CD4-positive, alpha-beta T cell treated with Interleukin-1 beta for 1 hour (primary cell): ENCODE results near the gene CHI3L1.

Experiments used
- DNase-seq, 2 donors: peaks; one replicate each; pipeline ENCODE4 v3.0.0-alpha.2; 2020 to 2022

Gene CHI3L1

DNA sequence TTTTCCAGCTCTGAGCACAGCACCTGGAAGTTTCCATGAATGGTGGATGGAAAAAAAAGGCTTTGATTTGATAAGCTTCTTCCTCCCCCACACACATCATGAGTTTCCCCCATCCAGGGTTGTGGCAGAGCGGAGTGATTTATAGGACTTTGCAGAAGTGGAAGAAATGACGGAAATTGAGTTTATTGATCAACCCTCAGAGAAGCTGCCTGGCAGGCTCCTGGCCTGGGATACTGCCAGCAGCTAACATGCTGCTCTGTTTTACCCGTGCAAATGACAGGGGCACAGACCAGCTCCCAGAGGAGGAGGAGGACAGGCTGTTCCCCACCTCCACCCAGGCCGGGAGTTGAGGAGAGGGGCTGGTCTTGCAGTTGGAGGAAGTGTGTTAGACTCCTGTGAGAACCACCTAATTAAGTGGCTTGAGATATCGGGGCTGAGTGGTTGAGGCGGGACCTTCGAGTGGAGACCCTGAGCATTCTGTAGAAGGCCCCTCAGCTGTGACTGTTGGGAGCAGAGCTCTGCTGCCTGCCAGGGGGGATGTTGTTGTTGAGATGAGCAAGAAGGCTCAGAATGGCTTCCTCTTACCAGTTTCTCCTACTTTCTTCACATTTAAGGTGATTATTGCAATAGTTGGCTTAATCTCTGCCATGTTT lies 37.2 kb downstream of the CHI3L1 start:
- no peak for DNase-seq

DNA sequence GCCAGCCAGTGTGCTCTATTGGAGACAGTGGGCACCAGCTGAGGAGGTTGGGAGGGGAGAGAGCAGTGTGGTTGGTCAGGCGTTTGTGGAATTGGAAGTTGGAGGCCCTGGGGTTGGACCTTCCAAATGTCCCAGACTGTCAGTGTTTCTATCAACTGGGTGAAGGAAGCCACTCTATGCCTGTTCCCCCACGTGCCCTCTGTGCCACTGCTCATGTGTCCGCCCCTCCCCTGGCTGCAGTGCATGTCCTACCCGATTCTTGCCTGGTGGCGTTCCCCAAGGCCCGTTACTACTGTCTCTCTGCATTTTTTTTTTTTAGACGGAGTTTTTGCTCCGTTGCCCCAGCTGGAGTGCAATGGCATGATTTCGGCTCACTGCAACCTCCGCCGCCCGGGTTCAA lies 37.9 kb downstream of the CHI3L1 start:
- no peak for DNase-seq

DNA sequence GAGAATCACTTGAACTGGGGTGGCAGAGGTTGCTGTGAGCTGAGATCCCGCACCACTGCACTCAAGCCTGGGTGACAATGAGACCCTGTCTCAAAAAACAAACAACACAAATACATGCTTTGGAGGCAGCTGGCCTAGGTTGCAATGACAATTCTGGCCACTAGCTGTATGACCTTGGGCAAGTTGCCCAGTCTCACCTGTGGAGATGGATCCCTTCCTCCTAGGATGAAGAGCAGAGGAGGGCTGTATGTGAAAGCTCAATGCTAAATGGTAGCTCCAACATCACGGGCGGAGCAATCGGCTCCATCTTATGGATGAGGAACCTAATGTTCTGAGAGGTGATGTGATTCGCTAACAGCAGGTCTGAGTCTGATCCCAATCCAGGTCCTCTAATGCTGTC lies 38.4 kb downstream of the CHI3L1 start:
- DNase-seq = no peak

DNA sequence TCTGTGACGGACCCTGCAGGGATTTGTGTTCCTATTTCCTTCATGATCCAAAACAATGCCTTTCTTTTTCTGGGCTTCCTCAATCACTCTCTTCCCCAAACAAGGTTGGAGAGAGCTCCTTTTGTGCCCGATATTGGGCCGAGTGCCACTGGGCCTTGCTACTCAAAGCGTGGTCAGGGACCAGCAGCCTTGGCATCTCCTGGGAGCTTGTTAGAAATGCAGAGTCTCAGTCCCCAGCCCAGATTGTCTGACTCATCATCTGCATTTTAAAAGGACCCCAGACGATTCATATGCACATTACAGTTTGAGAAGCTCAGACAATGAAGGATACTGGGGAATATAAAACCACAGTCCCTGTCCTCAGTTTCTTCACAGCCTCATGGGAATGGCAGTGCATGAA lies 39.1 kb downstream of the CHI3L1 start:
- no peak for DNase-seq

GRCh38 chr1:203146537-203146936 lies 40.0 kb downstream of the CHI3L1 start:
- DNase-seq = no peak

DNA sequence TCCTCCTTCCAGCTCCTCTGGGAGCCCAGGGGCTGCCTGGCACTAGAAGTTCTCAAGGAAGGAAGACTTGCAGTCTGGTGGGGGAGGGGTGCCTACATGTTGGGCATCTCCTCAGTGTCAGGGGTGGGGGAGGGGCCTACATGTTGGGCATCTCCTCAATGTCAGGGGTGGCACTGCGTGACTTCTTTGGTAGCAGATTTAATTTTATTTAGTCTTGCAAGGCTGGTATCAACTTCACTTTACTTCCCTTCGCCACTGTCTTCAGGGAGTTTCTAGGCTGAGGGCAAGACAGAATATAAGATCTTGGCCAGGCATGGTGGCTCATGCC lies 40.5 kb downstream of the CHI3L1 start:
- DNase-seq = no peak

GRCh38 chr1:203145321-203146041 lies 41.0 kb downstream of the CHI3L1 start:
- no peak for DNase-seq

- DNase-seq = no peak
Measured at GRCh38 chr1:203144661-203145060, 41.8 kb downstream of the CHI3L1 start.

DNA sequence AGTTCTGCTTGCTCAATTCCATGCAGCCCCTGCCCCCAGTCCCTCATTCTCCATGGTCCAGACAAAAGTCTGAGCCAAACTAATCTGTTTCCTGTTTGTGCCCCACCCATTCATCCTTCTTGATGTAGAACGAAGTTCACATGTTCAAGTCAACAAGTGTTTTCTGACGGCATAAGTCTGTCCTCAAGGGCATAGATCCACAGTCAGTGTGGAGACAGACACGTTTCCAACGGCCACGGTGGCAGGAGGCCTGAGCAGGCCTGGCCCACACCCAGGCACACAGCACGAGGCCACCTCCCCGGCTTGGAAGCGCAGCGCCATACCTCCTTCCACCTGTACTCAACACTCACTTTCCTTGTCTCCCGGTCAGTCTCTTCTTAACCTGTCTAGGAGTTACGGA lies 42.9 kb downstream of the CHI3L1 start:
- no peak for DNase-seq

DNA sequence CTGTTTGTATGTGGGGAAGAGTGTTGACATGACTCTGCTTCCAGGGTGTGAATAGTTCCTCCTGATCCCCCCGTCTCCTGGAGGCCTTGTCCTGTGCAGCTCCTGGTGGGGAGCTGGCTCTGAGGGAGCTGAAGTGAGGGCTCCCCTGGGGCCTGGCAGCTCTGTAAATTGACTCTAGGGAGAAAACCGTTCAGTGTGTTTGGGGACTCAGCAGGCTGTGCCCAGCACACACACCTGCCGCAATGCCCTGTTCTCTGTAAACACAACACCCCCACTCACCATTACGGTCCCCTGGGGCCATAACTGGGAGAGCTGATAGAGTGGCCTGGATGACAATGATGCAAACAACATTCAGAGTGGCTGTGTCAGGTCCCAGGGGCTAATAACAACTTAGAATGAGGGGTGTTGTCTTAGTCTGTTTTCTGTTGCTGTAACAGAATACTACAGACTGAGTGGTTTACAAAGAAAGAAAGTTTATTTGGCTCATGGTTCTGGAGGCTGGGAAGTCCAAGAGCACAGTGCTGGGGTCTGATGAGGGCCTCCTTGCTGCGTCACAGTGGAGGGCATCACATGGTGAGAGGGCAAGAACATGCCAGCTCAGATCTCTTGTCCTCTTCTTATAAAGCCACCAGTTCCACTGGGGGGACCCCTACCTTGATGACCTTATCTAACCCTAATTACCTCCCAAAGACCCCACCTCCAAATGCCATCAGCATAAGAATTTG lies 43.7 kb downstream of the CHI3L1 start:
- DNase-seq = no peak

DNA sequence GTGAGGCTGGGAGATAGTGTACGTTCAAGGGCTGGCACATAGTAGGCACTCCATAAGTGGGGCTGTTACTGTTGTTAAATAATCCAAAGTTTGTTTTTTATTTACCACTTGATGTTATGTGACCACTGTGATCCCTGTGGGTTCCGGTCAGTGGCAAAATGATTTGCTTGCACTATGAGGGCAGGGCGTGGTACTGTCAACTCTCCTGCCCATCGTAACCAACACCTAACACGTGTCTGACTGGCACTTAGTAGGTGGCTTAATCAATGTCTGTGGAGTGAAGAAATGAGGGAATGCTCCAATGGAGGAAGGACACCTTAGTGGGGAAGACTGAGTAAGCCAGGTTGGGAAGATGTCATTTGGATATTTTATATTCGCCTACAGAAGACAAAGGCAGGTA lies 44.4 kb downstream of the CHI3L1 start:
- no peak for DNase-seq

DNA sequence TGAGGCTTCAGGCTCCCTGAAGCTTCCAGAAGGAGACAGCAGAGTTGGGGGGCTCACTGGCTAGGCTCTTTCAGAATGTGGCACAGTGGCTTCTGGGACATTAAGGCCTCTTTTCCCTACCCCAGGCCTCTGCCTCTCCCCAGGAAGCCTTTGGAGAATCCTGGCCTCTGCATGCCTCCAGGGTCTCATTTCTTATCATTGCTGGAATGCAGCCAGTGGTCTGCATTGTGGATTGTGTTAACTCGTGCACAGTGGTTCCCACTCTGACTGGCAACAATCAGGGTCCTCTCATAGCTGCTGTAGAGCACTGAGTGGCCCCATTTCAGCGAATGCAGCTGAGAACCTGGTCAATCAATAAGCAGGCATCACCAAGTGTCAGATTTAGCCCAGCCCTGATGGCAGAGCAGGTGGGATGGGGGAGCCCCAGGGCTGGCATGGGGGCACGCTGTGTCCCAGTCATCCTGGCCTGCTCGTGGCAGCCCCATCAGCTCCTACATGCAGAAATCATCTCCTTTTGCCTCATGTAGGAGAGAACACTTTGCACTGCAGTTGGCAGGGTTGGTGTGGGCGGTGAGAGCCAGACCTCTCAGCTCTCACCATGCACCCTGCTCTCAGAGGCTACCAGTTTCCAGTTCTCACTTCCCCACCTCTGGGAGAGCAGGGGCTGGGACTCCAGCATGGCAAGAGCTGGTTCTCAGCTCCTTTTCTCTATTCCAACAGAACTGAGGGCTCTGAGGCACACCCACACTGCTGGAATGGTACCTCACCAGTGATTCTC lies 45.6 kb downstream of the CHI3L1 start:
- DNase-seq = no peak

DNA sequence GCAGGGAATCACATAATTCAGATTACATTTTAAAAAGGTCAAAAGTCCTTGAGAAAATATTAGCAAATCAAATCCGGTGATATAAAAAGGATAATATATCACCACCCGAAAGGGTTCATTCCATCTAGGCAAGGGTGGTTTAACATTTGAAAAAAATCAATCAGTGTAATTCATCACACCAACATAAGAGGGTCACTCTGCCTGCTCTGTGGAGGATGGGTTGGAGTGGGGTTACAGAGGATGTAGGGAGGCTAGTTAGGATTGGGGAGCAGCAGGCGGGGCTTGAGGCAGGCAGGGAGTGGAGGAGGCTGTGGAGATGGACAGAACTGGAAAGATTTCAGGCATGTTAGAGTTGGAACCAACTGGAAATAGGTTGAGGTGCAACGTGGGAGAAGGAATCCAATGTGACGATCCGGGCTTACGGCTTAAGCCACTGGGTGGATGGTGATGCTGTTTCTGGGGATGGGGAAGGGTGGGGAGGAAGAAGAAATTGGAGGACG lies 46.5 kb downstream of the CHI3L1 start:
- no peak for DNase-seq

DNA sequence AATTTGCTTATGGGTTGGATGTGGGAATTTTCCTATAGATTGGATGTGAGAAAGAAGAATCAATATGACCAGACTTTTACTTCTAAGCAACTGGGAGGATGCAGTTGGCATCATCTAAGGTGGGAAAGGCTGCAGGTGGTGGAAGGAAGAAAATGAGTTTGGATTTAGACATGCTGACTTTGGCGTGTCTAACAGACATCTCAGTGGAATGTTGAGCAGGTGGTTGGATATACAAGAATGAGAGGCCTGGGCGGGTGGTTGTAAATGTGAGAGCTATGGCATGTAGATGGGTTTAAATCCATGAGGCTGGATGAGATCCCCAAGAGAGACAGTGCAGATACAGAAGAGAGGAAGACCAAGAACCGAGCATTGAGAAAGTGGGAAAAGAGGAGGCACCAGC lies 48.4 kb downstream of the CHI3L1 start:
- DNase-seq = no peak

- no peak for DNase-seq
Measured at GRCh38 chr1:203137324-203137723, 49.2 kb downstream of the CHI3L1 start.

DNA sequence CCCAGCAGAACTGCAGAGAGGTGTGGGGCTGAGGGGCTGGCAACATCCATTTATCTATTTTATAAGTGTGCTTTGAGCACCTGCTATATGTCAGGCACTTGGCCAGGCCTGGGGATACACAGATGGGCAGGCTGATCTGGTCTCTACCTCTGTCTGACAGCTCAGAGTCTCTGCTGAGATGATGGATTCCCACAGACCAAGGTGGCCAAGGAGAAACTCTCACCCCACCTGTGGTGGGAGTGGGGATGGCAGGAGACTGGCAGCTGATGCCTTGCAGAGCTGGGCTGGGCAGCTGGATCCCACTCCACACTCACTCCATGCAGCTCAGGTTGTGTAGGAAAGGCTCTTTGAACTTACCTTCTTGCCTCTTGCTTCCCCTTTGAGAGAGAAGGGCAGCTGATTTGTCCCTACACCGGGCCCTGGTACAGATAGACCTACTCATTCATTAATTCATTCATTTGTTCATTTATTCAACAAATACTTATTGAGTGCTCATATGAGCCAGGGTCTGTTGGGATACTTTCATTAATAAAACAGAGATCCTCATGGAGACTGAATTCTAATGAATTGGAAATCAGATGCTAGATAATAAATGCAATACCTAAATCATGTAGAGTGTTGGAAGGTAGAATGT lies 50.0 kb downstream of the CHI3L1 start:
- no peak for DNase-seq

DNA sequence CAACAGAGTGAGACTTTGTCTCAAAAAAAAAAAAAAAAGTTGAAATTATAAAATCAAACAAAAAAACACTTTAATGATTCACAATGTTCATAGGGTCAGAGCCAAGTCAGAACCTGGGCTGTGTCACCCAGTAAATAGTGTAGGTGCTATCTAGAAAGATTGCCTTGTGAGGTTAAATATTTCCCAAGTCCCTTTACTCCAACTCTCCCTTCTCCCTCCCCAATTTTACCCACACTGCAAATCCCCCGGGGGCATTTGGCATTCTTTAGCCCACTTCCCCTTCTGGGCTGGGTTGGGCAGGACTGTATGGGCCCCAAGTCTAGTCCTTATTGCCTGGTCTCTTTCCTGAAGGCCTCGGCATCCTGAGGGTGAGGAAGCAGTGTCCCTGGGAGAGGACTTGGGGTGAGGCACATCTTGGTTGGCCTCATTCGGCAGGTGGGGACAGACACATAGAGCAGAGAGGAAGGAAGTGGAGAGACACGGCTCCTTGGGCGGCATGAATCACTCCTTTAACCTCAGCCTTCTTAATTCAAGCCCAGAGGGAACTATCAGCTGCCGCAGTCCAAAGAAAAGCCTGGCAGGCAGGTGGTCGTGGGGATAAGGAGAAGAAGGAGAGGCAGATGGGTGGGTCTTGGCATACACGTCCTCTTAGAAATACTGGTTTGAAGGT lies 50.7 kb downstream of the CHI3L1 start:
- DNase-seq = peak in 1 of 2 donors; percentile 16

- no peak for DNase-seq
Measured at GRCh38 chr1:203133970-203134725, 52.4 kb downstream of the CHI3L1 start.

GRCh38 chr1:203131548-203132200 lies 54.8 kb downstream of the CHI3L1 start:
- no peak for DNase-seq

DNA sequence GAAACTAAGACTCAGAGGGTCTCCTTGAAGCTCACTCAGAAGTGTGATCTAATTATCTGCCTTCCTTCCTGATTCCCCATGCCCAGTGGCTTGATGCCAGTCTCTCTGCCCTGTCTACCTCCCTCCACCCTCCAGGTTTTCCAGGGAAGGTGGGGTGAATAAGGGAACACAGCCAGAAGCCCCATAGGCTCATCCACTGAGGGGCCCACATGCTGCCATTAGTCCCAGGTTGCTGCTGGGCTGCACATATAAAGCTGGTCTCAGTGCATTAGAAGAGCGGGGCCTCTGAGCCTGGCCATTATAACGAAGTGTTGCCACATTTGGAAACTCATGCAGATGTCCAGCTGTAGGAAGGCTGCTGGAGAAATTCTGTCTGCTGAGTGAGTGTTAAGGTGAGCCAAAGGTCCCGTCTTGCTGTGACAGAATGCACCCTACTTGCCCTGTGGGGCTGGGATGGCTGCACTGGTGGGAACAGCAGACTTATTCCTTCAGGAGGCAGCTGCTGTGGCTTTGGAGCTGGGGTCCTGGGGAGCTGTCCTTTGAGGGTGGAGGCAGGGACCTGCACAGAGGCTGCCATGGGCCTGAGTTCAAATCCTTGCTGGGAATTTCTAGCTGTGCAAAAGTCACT lies 56.0 kb downstream of the CHI3L1 start:
- no peak for DNase-seq
